ENCODE measurements around the gene GPR52.

GPR52 gene

DNA sequence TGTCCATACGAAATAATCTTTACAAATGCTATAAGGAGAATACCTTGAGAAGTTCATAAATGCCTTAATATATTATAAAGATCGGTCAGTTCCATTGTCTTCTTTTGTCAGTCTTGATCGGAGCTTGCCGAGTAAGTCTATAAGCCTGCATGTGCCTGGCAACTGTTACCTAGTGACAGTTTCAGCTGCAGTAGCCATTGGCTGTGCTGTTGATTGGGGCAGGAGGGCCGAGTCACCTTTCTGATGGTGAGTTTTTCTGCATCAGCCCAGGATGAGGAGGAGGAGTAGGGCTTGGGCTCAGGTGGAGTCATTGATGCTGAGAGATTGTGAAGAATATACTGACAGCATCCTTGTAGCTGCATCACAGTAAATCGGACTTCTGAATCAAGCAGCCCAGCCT, 1.9 kb upstream of the GPR52 start:
- TF ChIP-seq, protein P1, sequence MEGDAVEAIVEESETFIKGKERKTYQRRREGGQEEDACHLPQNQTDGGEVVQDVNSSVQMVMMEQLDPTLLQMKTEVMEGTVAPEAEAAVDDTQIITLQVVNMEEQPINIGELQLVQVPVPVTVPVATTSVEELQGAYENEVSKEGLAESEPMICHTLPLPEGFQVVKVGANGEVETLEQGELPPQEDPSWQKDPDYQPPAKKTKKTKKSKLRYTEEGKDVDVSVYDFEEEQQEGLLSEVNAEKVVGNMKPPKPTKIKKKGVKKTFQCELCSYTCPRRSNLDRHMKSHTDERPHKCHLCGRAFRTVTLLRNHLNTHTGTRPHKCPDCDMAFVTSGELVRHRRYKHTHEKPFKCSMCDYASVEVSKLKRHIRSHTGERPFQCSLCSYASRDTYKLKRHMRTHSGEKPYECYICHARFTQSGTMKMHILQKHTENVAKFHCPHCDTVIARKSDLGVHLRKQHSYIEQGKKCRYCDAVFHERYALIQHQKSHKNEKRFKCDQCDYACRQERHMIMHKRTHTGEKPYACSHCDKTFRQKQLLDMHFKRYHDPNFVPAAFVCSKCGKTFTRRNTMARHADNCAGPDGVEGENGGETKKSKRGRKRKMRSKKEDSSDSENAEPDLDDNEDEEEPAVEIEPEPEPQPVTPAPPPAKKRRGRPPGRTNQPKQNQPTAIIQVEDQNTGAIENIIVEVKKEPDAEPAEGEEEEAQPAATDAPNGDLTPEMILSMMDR (IDR thresholded peaks at IDR 0.05; ENCODE audit: borderline replicate concordance, control extremely low read depth, extremely low read depth, insufficient read depth, missing control alignments): no peak
- no peak for DNase-seq (ENCODE audit: low spot score)
- in situ Hi-C loops (cut with MboI; ENCODE audit: low sequenced_read_pairs, unreplicated experiment): no loop called here

DNA sequence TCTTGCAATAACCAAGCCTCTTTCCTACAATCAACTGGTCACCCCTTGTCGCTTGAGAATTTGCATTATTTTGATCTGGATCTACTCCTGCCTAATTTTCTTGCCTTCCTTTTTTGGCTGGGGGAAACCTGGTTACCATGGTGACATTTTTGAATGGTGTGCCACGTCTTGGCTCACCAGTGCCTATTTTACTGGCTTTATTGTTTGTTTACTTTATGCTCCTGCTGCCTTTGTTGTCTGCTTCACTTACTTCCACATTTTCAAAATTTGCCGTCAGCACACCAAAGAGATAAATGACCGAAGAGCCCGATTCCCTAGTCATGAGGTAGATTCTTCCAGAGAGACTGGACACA, 743 bp downstream of the GPR52 start:
- in situ Hi-C loops (cut with MboI; ENCODE audit: low sequenced_read_pairs, unreplicated experiment): no loop called here
- no peak for DNase-seq (ENCODE audit: low spot score)
- TF ChIP-seq, protein P1 (IDR thresholded peaks at IDR 0.05; ENCODE audit: borderline replicate concordance, control extremely low read depth, extremely low read depth, insufficient read depth, missing control alignments): no peak

DNA sequence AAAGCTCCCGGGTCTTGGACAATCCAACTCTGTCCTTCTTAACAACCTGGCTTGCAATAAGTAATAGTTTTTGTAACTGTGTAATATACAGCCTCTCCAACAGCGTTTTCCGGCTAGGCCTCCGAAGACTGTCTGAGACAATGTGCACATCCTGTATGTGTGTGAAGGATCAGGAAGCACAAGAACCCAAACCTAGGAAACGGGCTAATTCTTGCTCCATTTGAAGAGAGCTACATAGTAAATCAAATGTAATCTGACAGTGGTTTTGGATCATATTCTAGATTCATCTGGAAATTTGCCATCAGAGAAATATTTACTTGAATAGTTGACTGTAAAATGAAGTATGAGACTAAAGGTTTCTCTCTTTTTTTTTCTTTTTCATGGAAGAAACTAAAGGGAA, 1.2 kb downstream of the GPR52 start:
- in situ Hi-C loops (cut with MboI; ENCODE audit: low sequenced_read_pairs, unreplicated experiment): no loop called here
- TF ChIP-seq, protein P1 (IDR thresholded peaks at IDR 0.05; ENCODE audit: borderline replicate concordance, control extremely low read depth, extremely low read depth, insufficient read depth, missing control alignments): no peak
- no peak for DNase-seq (ENCODE audit: low spot score)

DNA sequence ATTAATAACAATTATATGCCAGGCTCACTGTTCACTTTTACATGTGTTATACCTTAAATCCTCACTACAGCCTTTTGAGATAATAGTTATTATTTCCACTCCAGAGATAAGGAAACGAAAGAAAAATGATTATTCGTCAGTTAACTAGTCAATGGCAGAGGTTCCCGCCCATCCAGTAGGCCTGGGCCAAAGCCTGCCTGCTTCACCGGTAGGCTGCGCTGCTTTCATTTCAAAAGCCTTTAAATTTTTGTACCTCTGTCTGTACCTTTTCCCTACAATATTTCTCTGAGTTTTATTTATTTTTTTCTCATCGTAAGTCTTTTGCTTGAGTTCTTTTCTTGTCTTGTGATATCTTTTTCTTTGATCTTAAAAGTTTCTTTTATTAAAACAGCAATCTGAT, 3.6 kb downstream of the GPR52 start:
- no peak for DNase-seq (ENCODE audit: low spot score)
- TF ChIP-seq, protein P1 (IDR thresholded peaks at IDR 0.05; ENCODE audit: borderline replicate concordance, control extremely low read depth, extremely low read depth, insufficient read depth, missing control alignments): no peak
- in situ Hi-C loops (cut with MboI; ENCODE audit: low sequenced_read_pairs, unreplicated experiment): no loop called here

DNA sequence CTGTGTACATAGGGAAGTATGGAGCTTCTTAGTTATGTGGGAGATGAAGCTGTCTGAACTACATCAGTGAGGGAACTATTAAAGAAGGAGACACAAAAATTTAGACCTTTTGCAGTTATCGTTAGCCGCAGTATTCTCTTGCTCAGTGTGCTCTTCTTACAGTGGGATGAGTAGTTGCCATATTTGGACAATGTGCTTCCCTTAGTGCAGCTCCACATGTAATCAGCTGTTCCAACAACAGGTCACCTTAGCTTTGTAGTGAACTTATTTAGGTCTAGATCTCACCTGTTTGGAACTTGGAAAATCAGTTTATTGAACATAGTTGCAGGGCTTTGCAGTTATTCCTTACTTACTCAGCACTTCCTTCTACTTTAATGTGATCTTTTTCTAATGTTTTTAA, 18.1 kb downstream of the GPR52 start:
- in situ Hi-C loops (cut with MboI; ENCODE audit: low sequenced_read_pairs, unreplicated experiment): no loop called here
- TF ChIP-seq, protein P1 (IDR thresholded peaks at IDR 0.05; ENCODE audit: borderline replicate concordance, control extremely low read depth, extremely low read depth, insufficient read depth, missing control alignments): no peak
- DNase-seq (ENCODE audit: low spot score): no peak

DNA sequence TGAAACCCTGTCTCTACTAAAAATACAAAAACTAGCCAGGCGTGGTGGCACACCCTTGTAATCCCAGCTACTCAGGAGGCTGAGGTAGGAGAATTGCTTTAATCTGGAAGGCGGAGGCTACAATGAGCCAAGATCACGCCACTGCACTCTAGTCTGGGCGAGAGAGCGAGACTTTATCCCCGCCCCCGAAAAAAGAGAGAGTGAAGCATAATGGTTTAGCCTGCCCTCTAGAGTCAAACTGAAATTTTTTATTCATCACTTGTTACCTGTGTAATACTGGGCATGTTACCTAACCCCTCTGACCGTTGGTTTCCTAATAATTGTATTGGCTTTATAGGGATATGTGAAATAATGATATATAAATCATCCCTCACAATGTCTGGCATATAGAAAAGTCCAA, 18.8 kb downstream of the GPR52 start:
- TF ChIP-seq, protein P1 (IDR thresholded peaks at IDR 0.05; ENCODE audit: borderline replicate concordance, control extremely low read depth, extremely low read depth, insufficient read depth, missing control alignments): no peak
- in situ Hi-C loops (cut with MboI; ENCODE audit: low sequenced_read_pairs, unreplicated experiment): no loop called here
- DNase-seq (ENCODE audit: low spot score): no peak

DNA sequence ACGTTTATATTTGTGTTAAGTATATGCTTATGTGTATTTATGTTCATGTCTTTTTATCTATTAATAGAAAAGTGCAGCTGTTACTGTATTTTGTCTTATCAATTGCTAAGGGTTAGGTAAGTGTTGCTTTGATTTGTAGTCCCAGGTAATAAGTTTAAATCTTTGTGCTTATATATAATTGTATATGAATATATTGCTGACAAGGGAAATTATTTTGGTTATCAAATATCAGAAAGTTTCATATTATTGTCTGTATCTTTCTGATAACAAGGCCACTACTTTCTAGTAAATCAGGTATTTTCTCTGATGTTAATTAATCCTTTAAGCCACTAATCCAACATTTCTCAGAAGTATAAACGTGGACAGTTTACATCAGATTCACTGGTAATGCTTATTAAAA, 21.3 kb downstream of the GPR52 start:
- TF ChIP-seq, protein P1 (IDR thresholded peaks at IDR 0.05; ENCODE audit: borderline replicate concordance, control extremely low read depth, extremely low read depth, insufficient read depth, missing control alignments): no peak
- in situ Hi-C loops (cut with MboI; ENCODE audit: low sequenced_read_pairs, unreplicated experiment): no loop called here
- no peak for DNase-seq (ENCODE audit: low spot score)

Measured in GM13976 (cell line).